Measurements from ENCODE around the gene ZNF41. TPM values are rescaled to one million over a fixed set of nuclear protein-coding genes. Genes with fewer than 3 reads are reported as not detected.

ZNF41 gene
- total RNA-seq, 1 experiment from 2014 or later: 8.0 TPM

DNA sequence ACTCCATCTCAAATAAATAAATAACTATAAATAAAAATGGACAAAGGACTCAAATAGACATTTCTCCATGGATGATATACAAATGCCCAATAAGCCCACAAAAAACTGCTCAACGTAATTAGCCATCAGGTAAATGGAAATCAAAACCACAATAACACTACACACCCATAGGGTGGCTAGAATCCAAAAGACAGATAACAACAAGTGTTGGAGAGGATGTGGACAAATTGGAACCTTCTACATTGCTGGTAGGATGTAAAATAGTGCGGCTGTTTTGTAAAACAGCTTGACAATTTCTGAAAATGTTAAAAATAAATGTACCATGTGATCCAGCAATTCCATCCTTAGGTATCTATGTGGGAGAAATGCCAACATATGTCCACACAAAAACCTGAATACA lies 60.6 kb downstream of the ZNF41 start:
- POLR2A ChIA-PET: no interaction called here
- no peak for DNase-seq (ENCODE audit: low read depth, low spot score)
- no peak overlapping the region for H3K27ac ChIP-seq (ENCODE audit: low read length)
- CTCF ChIA-PET: no interaction called here
- H3K4me3 ChIP-seq (ENCODE audit: low read depth in 2 of 2, low read length in 2 of 2): no peak overlapping the region
- intact Hi-C loops (cut with micrococcal nuclease; ENCODE audit: unreplicated experiment) (no loop called here), in situ Hi-C loops (cut with HindIII; ENCODE audit: low pct_unique_long_range_greater_than_20kb, low sequenced_read_pairs) (no loop called here)
- H3K36me3 ChIP-seq (ENCODE audit: control insufficient read depth, insufficient read depth, low read length): no peaks in the 10 kb centered on the region
- 0 out of 2 replicates have a peak, but pooled peaks cover 3% of the 10 kb centered on the region for H3K9me3 ChIP-seq (ENCODE audit: control insufficient read depth, insufficient read depth, low read depth, low read length)
- ATAC-seq: no peak
- no TSS peak for BruUV-seq (replicated peaks)
- no peaks in the 10 kb centered on the region for H3K27me3 ChIP-seq (ENCODE audit: control insufficient read depth, insufficient read depth, low read length)
- TF ChIP-seq, protein P1, sequence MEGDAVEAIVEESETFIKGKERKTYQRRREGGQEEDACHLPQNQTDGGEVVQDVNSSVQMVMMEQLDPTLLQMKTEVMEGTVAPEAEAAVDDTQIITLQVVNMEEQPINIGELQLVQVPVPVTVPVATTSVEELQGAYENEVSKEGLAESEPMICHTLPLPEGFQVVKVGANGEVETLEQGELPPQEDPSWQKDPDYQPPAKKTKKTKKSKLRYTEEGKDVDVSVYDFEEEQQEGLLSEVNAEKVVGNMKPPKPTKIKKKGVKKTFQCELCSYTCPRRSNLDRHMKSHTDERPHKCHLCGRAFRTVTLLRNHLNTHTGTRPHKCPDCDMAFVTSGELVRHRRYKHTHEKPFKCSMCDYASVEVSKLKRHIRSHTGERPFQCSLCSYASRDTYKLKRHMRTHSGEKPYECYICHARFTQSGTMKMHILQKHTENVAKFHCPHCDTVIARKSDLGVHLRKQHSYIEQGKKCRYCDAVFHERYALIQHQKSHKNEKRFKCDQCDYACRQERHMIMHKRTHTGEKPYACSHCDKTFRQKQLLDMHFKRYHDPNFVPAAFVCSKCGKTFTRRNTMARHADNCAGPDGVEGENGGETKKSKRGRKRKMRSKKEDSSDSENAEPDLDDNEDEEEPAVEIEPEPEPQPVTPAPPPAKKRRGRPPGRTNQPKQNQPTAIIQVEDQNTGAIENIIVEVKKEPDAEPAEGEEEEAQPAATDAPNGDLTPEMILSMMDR (IDR thresholded peaks at IDR 0.05): no peak
- TF ChIP-seq TCF7L2 (IDR thresholded peaks at IDR 0.05; ENCODE audit: low read depth, low read length) (no peak), SIN3A (IDR thresholded peaks at IDR 0.05; ENCODE audit: borderline replicate concordance, insufficient read depth, low read depth, low read length) (no peak), POLR2AphosphoS5 (IDR thresholded peaks at IDR 0.05; ENCODE audit: low read depth, low read length) (no peak)
- TF ChIP-seq, protein P2, sequence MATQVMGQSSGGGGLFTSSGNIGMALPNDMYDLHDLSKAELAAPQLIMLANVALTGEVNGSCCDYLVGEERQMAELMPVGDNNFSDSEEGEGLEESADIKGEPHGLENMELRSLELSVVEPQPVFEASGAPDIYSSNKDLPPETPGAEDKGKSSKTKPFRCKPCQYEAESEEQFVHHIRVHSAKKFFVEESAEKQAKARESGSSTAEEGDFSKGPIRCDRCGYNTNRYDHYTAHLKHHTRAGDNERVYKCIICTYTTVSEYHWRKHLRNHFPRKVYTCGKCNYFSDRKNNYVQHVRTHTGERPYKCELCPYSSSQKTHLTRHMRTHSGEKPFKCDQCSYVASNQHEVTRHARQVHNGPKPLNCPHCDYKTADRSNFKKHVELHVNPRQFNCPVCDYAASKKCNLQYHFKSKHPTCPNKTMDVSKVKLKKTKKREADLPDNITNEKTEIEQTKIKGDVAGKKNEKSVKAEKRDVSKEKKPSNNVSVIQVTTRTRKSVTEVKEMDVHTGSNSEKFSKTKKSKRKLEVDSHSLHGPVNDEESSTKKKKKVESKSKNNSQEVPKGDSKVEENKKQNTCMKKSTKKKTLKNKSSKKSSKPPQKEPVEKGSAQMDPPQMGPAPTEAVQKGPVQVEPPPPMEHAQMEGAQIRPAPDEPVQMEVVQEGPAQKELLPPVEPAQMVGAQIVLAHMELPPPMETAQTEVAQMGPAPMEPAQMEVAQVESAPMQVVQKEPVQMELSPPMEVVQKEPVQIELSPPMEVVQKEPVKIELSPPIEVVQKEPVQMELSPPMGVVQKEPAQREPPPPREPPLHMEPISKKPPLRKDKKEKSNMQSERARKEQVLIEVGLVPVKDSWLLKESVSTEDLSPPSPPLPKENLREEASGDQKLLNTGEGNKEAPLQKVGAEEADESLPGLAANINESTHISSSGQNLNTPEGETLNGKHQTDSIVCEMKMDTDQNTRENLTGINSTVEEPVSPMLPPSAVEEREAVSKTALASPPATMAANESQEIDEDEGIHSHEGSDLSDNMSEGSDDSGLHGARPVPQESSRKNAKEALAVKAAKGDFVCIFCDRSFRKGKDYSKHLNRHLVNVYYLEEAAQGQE (IDR thresholded peaks at IDR 0.05; ENCODE audit: insufficient read depth in 1 of 2, low read depth in 2 of 2, low read length in 1 of 2): no peak
- no peaks in the 10 kb centered on the region for H3K4me1 ChIP-seq (ENCODE audit: control insufficient read depth, insufficient read depth, low read length)

- ChIA-PET POLR2A (no interaction called here), CTCF (no interaction called here)
- ATAC-seq (no peak), DNase-seq (ENCODE audit: low read depth, low spot score) (no peak)
- Histone ChIP-seq H3K36me3 (ENCODE audit: control insufficient read depth, insufficient read depth, low read length) (no peaks in the 10 kb centered on the region), H3K9me3 (ENCODE audit: control insufficient read depth, insufficient read depth, low read depth, low read length) (0 out of 2 replicates have a peak, but pooled peaks cover 3% of the 10 kb centered on the region), H3K4me1 (ENCODE audit: control insufficient read depth, insufficient read depth, low read length) (no peaks in the 10 kb centered on the region), H3K27me3 (ENCODE audit: control insufficient read depth, insufficient read depth, low read length) (no peaks in the 10 kb centered on the region), H3K4me3 (ENCODE audit: low read depth in 2 of 2, low read length in 2 of 2) (no peak overlapping the region), H3K27ac (ENCODE audit: low read length) (no peak overlapping the region)
- in situ Hi-C loops (cut with HindIII; ENCODE audit: low pct_unique_long_range_greater_than_20kb, low sequenced_read_pairs) (no loop called here), intact Hi-C loops (cut with micrococcal nuclease; ENCODE audit: unreplicated experiment) (no loop called here)
- TF ChIP-seq, protein P2 (IDR thresholded peaks at IDR 0.05; ENCODE audit: insufficient read depth in 1 of 2, low read depth in 2 of 2, low read length in 1 of 2): no peak
- no peak for TF ChIP-seq SIN3A (IDR thresholded peaks at IDR 0.05; ENCODE audit: borderline replicate concordance, insufficient read depth, low read depth, low read length)
- no peak for TF ChIP-seq TCF7L2 (IDR thresholded peaks at IDR 0.05; ENCODE audit: low read depth, low read length)
- TF ChIP-seq POLR2AphosphoS5 (IDR thresholded peaks at IDR 0.05; ENCODE audit: low read depth, low read length): no peak
- TF ChIP-seq, protein P1 (IDR thresholded peaks at IDR 0.05): no peak
- no TSS peak for BruUV-seq (replicated peaks)
Observed at GRCh38 chrX:47420962-47421361, 62.1 kb downstream of the ZNF41 start.
